NB4 (cell line): ENCODE measurements around the gene PSENEN.

Experiments
- CTCF ChIP-seq: IDR thresholded peaks from one replicate; pipeline ENCODE4 v1.5.1; 2012; ENCODE audit warnings: low read depth, low read length
- MAX ChIP-seq: IDR thresholded peaks from 2 replicates; pipeline ENCODE4 v1.6.1; 2011; ENCODE audit warnings: low read depth, low read length
- MYC ChIP-seq: IDR thresholded peaks from 2 replicates; pipeline ENCODE4 v1.6.1; 2011; ENCODE audit warnings: low read depth, low read length

- TF ChIP-seq MAX (no peak), CTCF (no peak), MYC (no peak)
Observed at GRCh38 chr19:35760711-35761349, 15.4 kb downstream of the PSENEN start.
